Measurements from ENCODE around the gene DENND2A.

DENND2A gene

DNA sequence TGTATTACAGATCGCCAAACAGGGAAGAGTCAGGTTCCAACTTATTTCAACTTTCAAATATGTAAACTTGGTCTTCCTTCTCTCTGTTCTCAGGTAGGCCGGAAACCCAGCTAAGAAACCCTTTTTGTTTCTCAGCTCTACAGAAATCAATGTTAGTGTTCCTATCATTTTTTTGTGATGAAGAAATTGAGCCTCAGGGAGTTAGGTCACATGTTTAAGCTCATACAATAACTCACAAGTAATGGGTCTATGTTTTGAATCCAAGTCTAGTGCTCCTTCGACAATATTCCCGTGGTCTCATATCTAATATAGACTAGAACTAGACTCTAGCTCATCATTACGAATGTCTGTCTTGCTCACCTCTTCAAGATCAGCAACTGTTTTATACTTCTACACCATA, 22.3 kb downstream of the DENND2A start:
- DNase-seq = no peak

GRCh38 chr7:140617081-140617480, 23.5 kb downstream of the DENND2A start:
- DNase-seq = no peak

- DNase-seq = no peak
Observed at GRCh38 chr7:140616328-140616727, 24.3 kb downstream of the DENND2A start.

DNA sequence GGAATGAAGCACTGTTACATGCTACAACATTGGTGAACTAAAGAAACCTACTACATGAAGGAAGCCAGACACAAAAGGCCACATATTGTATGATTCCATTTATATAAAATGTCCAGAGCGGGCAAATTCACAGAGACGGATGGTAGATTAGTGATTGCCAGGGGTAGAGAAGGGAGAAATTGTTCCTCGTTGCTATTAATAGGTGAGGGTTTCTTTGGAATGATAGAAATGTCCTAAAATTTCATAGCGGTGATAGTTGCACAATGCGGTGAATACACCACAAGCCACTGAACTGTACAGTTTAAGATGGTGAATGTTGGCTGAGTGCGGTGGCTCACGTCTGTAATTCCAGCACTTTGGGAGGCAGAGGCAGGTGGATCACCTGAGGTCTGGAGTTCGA, 29.0 kb downstream of the DENND2A start:
- no peak for DNase-seq

GRCh38 chr7:140610204-140611165, 30.1 kb downstream of the DENND2A start:
- DNase-seq = no peak

- DNase-seq = no peak
Observed at GRCh38 chr7:140609646-140610045, 31.0 kb downstream of the DENND2A start.

DNA sequence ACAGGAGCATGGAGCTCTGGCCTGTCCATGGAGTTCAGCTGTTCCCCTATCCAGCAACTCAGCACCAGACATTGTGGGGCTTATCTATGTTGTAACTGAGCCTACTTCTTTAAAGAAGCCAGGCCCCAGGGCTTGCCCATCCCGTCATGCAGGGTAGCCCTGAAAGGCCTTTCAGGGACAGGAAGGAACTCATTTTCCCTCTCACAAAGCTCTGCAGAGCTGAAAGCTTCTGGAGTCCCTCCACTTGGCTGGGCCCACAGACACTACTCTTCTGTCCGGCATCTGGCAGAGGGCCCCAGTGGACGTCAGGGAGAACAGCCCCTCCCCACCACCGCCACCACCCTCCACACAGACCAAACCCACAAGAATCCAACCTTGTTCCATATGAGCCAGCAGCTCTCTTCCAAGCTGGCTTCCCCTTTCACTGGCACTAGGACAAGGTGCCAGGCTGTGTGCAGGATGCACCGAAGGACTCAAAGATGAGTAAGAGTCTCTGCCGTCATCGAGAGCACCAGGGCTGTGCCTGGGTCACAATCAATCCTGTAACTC, 33.1 kb downstream of the DENND2A start:
- no peak for DNase-seq

DNA sequence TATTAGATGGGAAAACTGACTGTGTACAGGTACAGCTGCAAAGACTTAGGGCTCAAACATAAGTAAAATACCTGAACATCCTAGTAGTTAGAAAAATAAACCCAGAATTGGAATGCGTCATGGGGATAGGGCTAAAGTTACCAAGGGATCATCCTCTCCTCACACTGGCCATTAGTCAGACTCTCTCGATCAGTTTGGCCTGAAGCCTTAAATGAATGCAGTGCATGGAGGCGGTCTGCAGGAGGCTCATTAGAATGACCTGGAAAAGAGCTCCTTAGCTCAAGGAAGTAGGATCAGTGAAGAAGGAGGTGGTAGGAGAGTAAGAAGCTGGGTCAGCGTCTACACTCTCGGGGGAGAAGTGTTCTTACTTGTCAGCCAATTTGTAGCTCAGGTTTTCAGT, 35.3 kb downstream of the DENND2A start:
- no peak for DNase-seq

- no peak for DNase-seq
Observed at GRCh38 chr7:140604760-140605159, 35.9 kb downstream of the DENND2A start.

DNA sequence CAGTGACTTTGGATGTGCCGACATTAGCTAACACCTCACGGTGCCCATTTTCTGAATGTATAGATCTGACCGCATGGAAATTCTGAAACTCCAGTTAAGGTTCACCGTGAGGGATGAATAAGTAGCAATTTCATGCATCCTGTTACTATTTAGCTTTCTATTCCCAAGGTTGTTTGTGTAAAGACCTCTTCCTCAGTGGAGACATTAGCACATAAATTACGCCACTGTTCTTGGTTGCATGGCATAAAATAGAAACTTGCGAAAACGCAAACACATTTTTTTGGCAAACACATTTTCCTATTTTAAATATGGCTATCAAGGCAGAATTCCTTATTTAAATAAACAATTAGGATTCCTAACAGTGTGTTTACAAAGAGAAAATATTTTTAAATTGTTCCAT, 36.5 kb downstream of the DENND2A start:
- DNase-seq = no peak

GRCh38 chr7:140601566-140602174, 38.9 kb downstream of the DENND2A start:
- no peak for DNase-seq

GRCh38 chr7:140600341-140600740, 40.3 kb downstream of the DENND2A start:
- no peak for DNase-seq

DNA sequence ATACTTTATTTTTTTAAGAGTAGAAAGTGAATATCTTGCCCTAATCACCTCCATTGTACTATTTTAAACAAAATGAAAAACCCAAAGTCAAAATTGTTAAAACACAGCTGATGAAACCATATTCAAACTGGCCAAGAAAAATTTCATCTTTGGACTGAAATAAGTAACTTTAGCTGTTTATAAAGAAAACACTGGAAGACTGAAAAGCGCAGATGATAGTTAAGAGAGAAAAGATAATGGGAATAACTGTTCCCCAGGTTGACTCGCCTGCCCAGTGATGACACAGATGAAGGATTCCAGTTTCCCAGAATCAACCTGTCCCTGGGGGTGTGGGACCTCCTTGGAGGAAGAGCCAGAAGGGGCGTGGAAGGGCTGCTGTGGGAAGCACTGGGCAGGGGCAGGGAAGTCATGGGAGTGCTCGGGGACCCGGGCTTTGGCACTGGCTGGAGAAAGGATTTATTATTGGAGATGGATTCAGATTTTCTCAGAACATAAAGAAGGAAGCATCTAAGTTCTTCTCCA, 43.1 kb downstream of the DENND2A start:
- no peak for DNase-seq

GRCh38 chr7:140596519-140597427, 43.8 kb downstream of the DENND2A start:
- no peak for DNase-seq

DNA sequence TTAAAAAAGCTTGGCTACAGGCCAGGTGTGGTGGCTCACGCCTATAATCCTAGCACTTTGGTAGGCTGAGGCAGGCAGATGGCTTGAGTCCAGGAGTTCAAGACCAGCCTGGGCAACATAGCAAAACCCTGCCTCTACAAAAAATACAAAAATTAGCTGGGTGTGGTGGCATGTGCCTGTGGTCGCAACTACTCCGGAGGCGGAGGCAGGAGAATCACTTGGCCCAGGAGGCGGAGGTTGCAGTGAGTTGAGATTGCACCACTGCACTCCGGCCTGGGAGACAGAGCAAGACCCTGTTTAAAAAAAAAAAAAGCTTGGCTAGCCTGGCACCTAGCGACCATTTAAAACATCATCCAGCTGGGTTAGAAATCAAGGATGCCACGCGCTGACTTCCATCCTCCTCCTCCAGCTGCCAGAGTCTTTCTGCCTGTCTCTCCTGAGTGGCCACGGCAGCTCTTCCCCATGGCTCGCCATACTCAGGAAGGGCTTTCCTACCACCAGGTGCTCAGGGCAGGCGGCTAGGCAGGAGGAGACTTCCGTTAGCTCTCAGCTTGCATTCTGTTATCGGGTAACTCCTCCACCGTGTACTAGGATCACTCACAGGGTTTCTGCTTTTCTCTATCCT, 45.0 kb downstream of the DENND2A start:
- no peak for DNase-seq

DNA sequence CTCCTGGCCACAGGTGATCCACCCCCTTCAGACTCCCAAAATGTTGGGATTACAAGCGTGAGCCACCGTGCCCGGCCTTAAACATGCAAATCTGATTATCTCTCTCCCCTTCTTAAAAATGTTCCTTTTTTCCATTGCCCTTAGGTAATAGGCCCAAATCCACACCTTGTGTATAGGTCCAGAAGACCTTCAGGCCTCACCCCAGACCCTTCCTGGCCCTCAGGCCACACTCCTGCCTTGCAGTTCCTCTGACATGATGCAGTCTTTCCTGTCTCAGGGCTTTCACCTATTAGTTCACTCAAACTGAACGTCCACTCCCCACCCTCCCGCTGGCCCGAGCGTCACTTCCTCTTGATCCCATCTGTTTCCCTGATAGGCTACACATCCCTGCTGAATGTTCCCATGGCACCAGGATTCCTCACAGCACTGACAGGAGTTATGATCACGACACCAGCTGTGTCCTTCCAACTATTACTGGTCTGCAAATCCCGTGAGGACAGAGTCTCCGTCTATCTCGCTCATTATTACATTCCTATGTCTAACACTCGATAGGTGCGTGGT, 46.4 kb downstream of the DENND2A start:
- DNase-seq = no peak

GRCh38 chr7:140593672-140593982, 47.0 kb downstream of the DENND2A start:
- DNase-seq = no peak

GRCh38 chr7:140592964-140593671, 47.5 kb downstream of the DENND2A start:
- no peak for DNase-seq

DNA sequence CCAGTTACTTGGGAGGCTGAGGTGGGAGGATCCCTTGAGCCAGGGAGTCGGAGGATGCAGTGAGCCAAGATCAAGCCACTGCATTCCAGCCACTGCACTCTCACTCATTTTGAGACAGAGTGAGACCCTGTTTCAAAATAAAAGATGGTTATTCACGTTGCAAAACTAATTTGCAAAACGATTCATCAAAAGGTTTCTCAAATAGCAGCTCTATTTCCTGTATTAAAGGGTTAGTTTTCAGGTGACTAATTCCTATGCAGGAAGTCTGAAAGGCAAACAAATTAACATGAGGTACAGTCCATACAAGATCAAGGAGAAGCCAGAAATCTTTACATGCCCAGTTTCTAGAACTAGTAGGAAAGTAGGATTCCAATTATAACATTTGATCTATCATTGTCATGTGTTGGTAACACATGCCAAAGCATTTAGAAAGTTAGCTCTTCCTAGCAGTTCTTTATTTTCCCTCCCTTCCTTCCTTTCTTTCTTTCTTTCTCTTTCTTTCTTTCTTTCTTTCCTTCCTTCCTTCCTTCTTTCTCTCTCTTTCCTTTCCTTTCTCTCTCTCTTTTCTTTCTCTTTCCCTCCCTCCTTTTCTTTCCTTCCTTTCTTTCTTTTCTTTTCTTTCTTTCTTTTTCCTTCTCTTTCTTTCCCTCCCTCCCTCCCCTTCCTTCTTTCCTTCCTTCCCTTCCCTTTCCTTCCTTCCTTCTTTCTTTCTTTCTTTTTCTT, 49.3 kb downstream of the DENND2A start:
- DNase-seq = no peak

GRCh38 chr7:140587243-140587642, 53.4 kb downstream of the DENND2A start:
- DNase-seq = no peak

- no peak for DNase-seq
Observed at GRCh38 chr7:140586516-140586915, 54.1 kb downstream of the DENND2A start.
